CD4-positive, alpha-beta T cell treated with Interleukin-21 for 1 hour (primary cell): ENCODE data around the gene TIMP2.

Source experiments
- DNase-seq: peaks from one replicate; pipeline ENCODE4 v3.0.0-alpha.2; 2020

TIMP2 gene

GRCh38 chr17:78828470-78829185 lies 96.6 kb downstream of the TIMP2 start:
- DNase-seq, result no peak

GRCh38 chr17:78826836-78827509 lies 98.2 kb downstream of the TIMP2 start:
- no peak for DNase-seq

- no peak for DNase-seq
These were observed 98.8 kb downstream of the TIMP2 start for GRCh38 chr17:78826421-78826820.

GRCh38 chr17:78825696-78826095 lies 99.5 kb downstream of the TIMP2 start:
- no peak for DNase-seq

- DNase-seq, result no peak
These were observed 100.9 kb downstream of the TIMP2 start for GRCh38 chr17:78824240-78824639.

- no peak for DNase-seq
These were observed 101.7 kb downstream of the TIMP2 start for GRCh38 chr17:78823282-78824046.

- DNase-seq, result no peak
These were observed 102.6 kb downstream of the TIMP2 start for GRCh38 chr17:78822552-78822951.

GRCh38 chr17:78821961-78822360 lies 103.2 kb downstream of the TIMP2 start:
- no peak for DNase-seq

GRCh38 chr17:78820841-78821240 lies 104.3 kb downstream of the TIMP2 start:
- DNase-seq, result no peak

GRCh38 chr17:78819806-78820792 lies 105.1 kb downstream of the TIMP2 start:
- no peak for DNase-seq

- no peak for DNase-seq
These were observed 105.8 kb downstream of the TIMP2 start for GRCh38 chr17:78819402-78819801.

GRCh38 chr17:78818932-78819331 lies 106.3 kb downstream of the TIMP2 start:
- DNase-seq, result peak; percentile 76

GRCh38 chr17:78818152-78818846 lies 106.9 kb downstream of the TIMP2 start:
- DNase-seq, result no peak

- peak; percentile 88 for DNase-seq
These were observed 108.1 kb downstream of the TIMP2 start for GRCh38 chr17:78817123-78817522.

GRCh38 chr17:78815696-78816095 lies 109.5 kb downstream of the TIMP2 start:
- DNase-seq, result no peak

- DNase-seq, result no peak
These were observed 112.3 kb downstream of the TIMP2 start for GRCh38 chr17:78812855-78813254.

GRCh38 chr17:78808163-78808562 lies 117.0 kb downstream of the TIMP2 start:
- no peak for DNase-seq

GRCh38 chr17:78806451-78806850 lies 118.7 kb downstream of the TIMP2 start:
- DNase-seq, result peak; percentile 71

GRCh38 chr17:78805301-78805700 lies 119.9 kb downstream of the TIMP2 start:
- DNase-seq, result peak; percentile 66

GRCh38 chr17:78804777-78805176 lies 120.4 kb downstream of the TIMP2 start:
- no peak for DNase-seq

- no peak for DNase-seq
These were observed 121.9 kb downstream of the TIMP2 start for GRCh38 chr17:78803186-78803845.
